Measurements from ENCODE around the gene RAI2.

RAI2 gene

GRCh38 chrX:17854531-17854930, 6.6 kb downstream of the RAI2 start:
- Histone ChIP-seq H3K27ac (ENCODE audit: extremely low read depth, low read depth, low read length) (no peak overlapping the region), H3K4me3 (ENCODE audit: low read depth, low read length) (no peak overlapping the region), H3K4me1 (ENCODE audit: control insufficient read depth, insufficient read depth, low read length) (no peaks in the 10 kb centered on the region), H3K36me3 (ENCODE audit: control insufficient read depth in 2 of 2, insufficient read depth in 1 of 2, low read length in 2 of 2) (no peaks in the 10 kb centered on the region), H3K9me3 (ENCODE audit: control insufficient read depth, insufficient read depth, low read depth, low read length) (no peaks in the 10 kb centered on the region)
- ChIA-PET POLR2A (no interaction called here), CTCF (no interaction called here)
- TF ChIP-seq BCL11A (tag by site-specific recombination; IDR thresholded peaks at IDR 0.05; ENCODE audit: low read depth) (no peak), PRDM2 (tag by site-specific recombination; IDR thresholded peaks at IDR 0.05; ENCODE audit: borderline replicate concordance) (no peak), ZNF133 (tag by site-specific recombination; IDR thresholded peaks at IDR 0.05) (no peak), SP7 (tag by site-specific recombination; IDR thresholded peaks at IDR 0.05) (no peak), TCF7L2 (IDR thresholded peaks at IDR 0.05; ENCODE audit: borderline replicate concordance, low read depth, low read length) (no peak), ZNF560 (tag by site-specific recombination; IDR thresholded peaks at IDR 0.05; ENCODE audit: borderline replicate concordance) (no peak), ZFP37 (tag by site-specific recombination; IDR thresholded peaks at IDR 0.05) (no peak), KLF1 (tag by site-specific recombination; IDR thresholded peaks at IDR 0.05) (no peak), ZNF112 (tag by site-specific recombination; IDR thresholded peaks at IDR 0.05) (no peak), ZNF692 (tag by site-specific recombination; IDR thresholded peaks at IDR 0.05) (no peak), ZNF169 (tag by site-specific recombination; IDR thresholded peaks at IDR 0.05) (no peak), FEZF1 (tag by site-specific recombination; IDR thresholded peaks at IDR 0.05) (no peak), ZNF2 (tag by site-specific recombination; IDR thresholded peaks at IDR 0.05) (no peak), ZNF521 (tag by site-specific recombination; IDR thresholded peaks at IDR 0.05) (no peak), ZNF37A (tag by site-specific recombination; IDR thresholded peaks at IDR 0.05) (no peak)

GRCh38 chrX:17854069-17854468, 7.0 kb downstream of the RAI2 start:
- Histone ChIP-seq H3K4me3 (ENCODE audit: low read depth, low read length) (no peak overlapping the region), H3K27ac (ENCODE audit: extremely low read depth, low read depth, low read length) (no peak overlapping the region), H3K4me1 (ENCODE audit: control insufficient read depth, insufficient read depth, low read length) (no peaks in the 10 kb centered on the region), H3K9me3 (ENCODE audit: control insufficient read depth, insufficient read depth, low read depth, low read length) (no peaks in the 10 kb centered on the region), H3K36me3 (ENCODE audit: control insufficient read depth in 2 of 2, insufficient read depth in 1 of 2, low read length in 2 of 2) (no peaks in the 10 kb centered on the region)
- TF ChIP-seq ZNF639 (tag by site-specific recombination; IDR thresholded peaks at IDR 0.05) (no peak), ZNF488 (tag by site-specific recombination; IDR thresholded peaks at IDR 0.05) (no peak)
- POLR2A ChIA-PET, result no interaction called here
- CTCF ChIA-PET, result interaction anchor here (0.6 kb wide), 1 partner anchor 727 kb away, joined by 4 read pairs; no protein-coding TSS in a partner anchor

Measured in HEK293 (cell line).